GM12875 (cell line): Measurements from ENCODE around the gene TINCR.

Experiments
- H3K4me3 ChIP-seq: one replicate; pipeline ENCODE4 v1.5.1; 2011; ENCODE audit warnings: low read depth, low read length, control low read depth
- CTCF ChIP-seq: IDR thresholded peaks from 2 replicates; pipeline ENCODE4 v1.5.1; 2011; ENCODE audit warnings: low read depth, mild to moderate bottlenecking, control low read depth, inconsistent platforms, low read length, moderate library complexity, borderline replicate concordance; ENCODE audit not compliant: insufficient read depth

TINCR gene

GRCh38 chr19:5607318-5608275 lies 39.8 kb upstream of the TINCR start:
- TF ChIP-seq CTCF, result no peak

GRCh38 chr19:5605362-5605761 lies 37.6 kb upstream of the TINCR start:
- TF ChIP-seq CTCF, result no peak
- H3K4me3 ChIP-seq, result no peak overlapping the region

More at GRCh38 chr19:5607318-5608275, 39.8 kb upstream of the TINCR start:
- H3K4me3 ChIP-seq, result no peak overlapping the region

- no peak overlapping the region for H3K4me3 ChIP-seq
- TF ChIP-seq CTCF, result no peak
These were observed 35.9 kb upstream of the TINCR start for GRCh38 chr19:5603626-5604025.

- no peak overlapping the region for H3K4me3 ChIP-seq
- no peak for TF ChIP-seq CTCF
These were observed 33.0 kb upstream of the TINCR start for GRCh38 chr19:5600797-5601196.

GRCh38 chr19:5595745-5596144 lies 28.0 kb upstream of the TINCR start:
- no peak overlapping the region for H3K4me3 ChIP-seq
- TF ChIP-seq CTCF, result no peak

- no peak for TF ChIP-seq CTCF
- no peak overlapping the region for H3K4me3 ChIP-seq
These were observed 27.4 kb upstream of the TINCR start for GRCh38 chr19:5595129-5595528.

GRCh38 chr19:5594521-5594950 lies 26.8 kb upstream of the TINCR start:
- no peak overlapping the region for H3K4me3 ChIP-seq
- no peak for TF ChIP-seq CTCF
